Astrocyte (in vitro differentiated cells and primary cell): Measurements from ENCODE around the gene DPAGT1. TPM values are rescaled to one million over a fixed set of nuclear protein-coding genes. Genes with fewer than 3 reads are reported as not detected.

Experiments used
- DNase-seq: peaks from one replicate; pipeline ENCODE4 v3.0.0-alpha.2; 2010; ENCODE audit warnings: low read depth
- FAIRE-seq: peaks from 2 replicates; lab custom pipeline; 2011; peaks lifted over from hg19 to GRCh38; lab: Jason Lieb, UNC
- H2AFZ ChIP-seq: 2 replicates; pipeline ENCODE4 v1.6.0; 2012; ENCODE audit warnings: low read depth, low read length, inconsistent platforms
- H3K27ac ChIP-seq: 2 replicates; pipeline ENCODE4 v1.5.1; 2011; ENCODE audit warnings: low read depth, low read length, inconsistent platforms
- H3K27me3 ChIP-seq: 2 replicates; pipeline ENCODE4 v1.6.0; 2011; ENCODE audit warnings: low read length, inconsistent platforms; ENCODE audit not compliant: insufficient read depth
- H3K36me3 ChIP-seq: 2 replicates; pipeline ENCODE4 v1.5.1; 2011; ENCODE audit warnings: low read length, inconsistent platforms; ENCODE audit not compliant: insufficient read depth
- H3K4me1 ChIP-seq: 2 replicates; pipeline ENCODE4 v1.5.1; 2011; ENCODE audit warnings: low read length, inconsistent platforms; ENCODE audit not compliant: insufficient read depth
- H3K4me2 ChIP-seq: 2 replicates; pipeline ENCODE4 v1.6.0; 2012; ENCODE audit warnings: low read length, inconsistent platforms
- H3K4me3 ChIP-seq: 2 replicates; pipeline ENCODE4 v1.5.1; 2011; ENCODE audit warnings: low read depth, mild to moderate bottlenecking, low read length, inconsistent platforms; ENCODE audit not compliant: insufficient read depth
- H3K79me2 ChIP-seq: 2 replicates; pipeline ENCODE4 v1.6.0; 2012; ENCODE audit warnings: mild to moderate bottlenecking, low read length, inconsistent platforms; ENCODE audit not compliant: insufficient read depth
- H3K9ac ChIP-seq: 2 replicates; pipeline ENCODE4 v1.6.0; 2012; ENCODE audit warnings: mild to moderate bottlenecking, low read length, inconsistent platforms
- H3K9me3 ChIP-seq: 2 replicates; pipeline ENCODE4 v1.5.1; 2012; ENCODE audit warnings: low read depth, mild to moderate bottlenecking, low read length, inconsistent platforms; ENCODE audit not compliant: insufficient read depth
- H4K20me1 ChIP-seq: 2 replicates; pipeline ENCODE4 v1.6.0; 2012; ENCODE audit warnings: low read length, inconsistent platforms; ENCODE audit not compliant: insufficient read depth
- H3K27ac Mint-ChIP-seq: one replicate; pipeline ENCODE4 v1.8.0; 2021; ENCODE audit warnings: mild to moderate bottlenecking, mixed read lengths; ENCODE audit not compliant: unreplicated experiment
- H3K27me3 Mint-ChIP-seq: one replicate; pipeline ENCODE4 v1.8.0; 2021; ENCODE audit warnings: low read depth, mixed read lengths; ENCODE audit not compliant: unreplicated experiment
- H3K36me3 Mint-ChIP-seq: one replicate; pipeline ENCODE4 v1.8.0; 2021; ENCODE audit warnings: low read depth, mixed read lengths; ENCODE audit not compliant: unreplicated experiment
- H3K4me1 Mint-ChIP-seq: one replicate; pipeline ENCODE4 v1.8.0; 2021; ENCODE audit warnings: low read depth, mixed read lengths; ENCODE audit not compliant: unreplicated experiment
- H3K4me3 Mint-ChIP-seq: one replicate; pipeline ENCODE4 v1.8.0; 2021; ENCODE audit warnings: mild to moderate bottlenecking, moderate library complexity, mixed read lengths; ENCODE audit not compliant: unreplicated experiment
- H3K9me3 Mint-ChIP-seq: one replicate; pipeline ENCODE4 v1.8.0; 2021; ENCODE audit warnings: mild to moderate bottlenecking, mixed read lengths; ENCODE audit not compliant: unreplicated experiment
- CTCF ChIP-seq: IDR thresholded peaks from 2 replicates; pipeline ENCODE4 v1.5.1; 2011; ENCODE audit warnings: low read depth, mild to moderate bottlenecking, inconsistent platforms, low read length, moderate library complexity; ENCODE audit not compliant: insufficient read depth
- EZH2 ChIP-seq: IDR thresholded peaks from 2 replicates; pipeline ENCODE4 v1.6.1; 2012; ENCODE audit warnings: mild to moderate bottlenecking, low read length, inconsistent platforms; ENCODE audit not compliant: insufficient read depth
- total RNA-seq: library from RNA; stranded (reverse); gene quantifications from 2 replicates; pipeline ENCODE4 v1.2.1, GENCODE V29; 2021

DPAGT1 gene
- total RNA-seq, 1 donor from 2014 or later, result 44.1 TPM

- Histone ChIP-seq H3K9ac (no peak overlapping the region), H3K27me3 (no peaks in the 10 kb centered on the region), H2AFZ (no peak overlapping the region), H3K4me1 (peaks cover 3% of the 10 kb centered on the region), H3K79me2 (peaks cover 12% of the 10 kb centered on the region), H3K27ac (no peak overlapping the region), H3K4me3 (no peak overlapping the region), H3K9me3 (no peaks in the 10 kb centered on the region), H3K36me3 (peaks cover 14% of the 10 kb centered on the region), H4K20me1 (peaks cover 14% of the 10 kb centered on the region), H3K4me2 (no peak overlapping the region)
- H3K27me3 Mint-ChIP-seq, result no peaks in the 10 kb centered on the region
- H3K36me3 Mint-ChIP-seq, result peaks cover 29% of the 10 kb centered on the region
- no peak for DNase-seq
- peaks cover 7% of the 10 kb centered on the region for H3K4me1 Mint-ChIP-seq
- H3K27ac Mint-ChIP-seq, result no peak overlapping the region
- no peak for FAIRE-seq
- TF ChIP-seq EZH2 (no peak), CTCF (no peak)
- H3K4me3 Mint-ChIP-seq, result no peak overlapping the region
- H3K9me3 Mint-ChIP-seq, result no peaks in the 10 kb centered on the region
Measured at GRCh38 chr11:119113716-119114115, 12.1 kb upstream of the DPAGT1 start.

GRCh38 chr11:119112314-119113020 lies 10.8 kb upstream of the DPAGT1 start:
- DNase-seq, result no peak
- no peak overlapping the region for H3K4me3 ChIP-seq
- Mint-ChIP-seq H3K4me1 (peaks cover 13% of the 10 kb centered on the region), H3K36me3 (peaks cover 27% of the 10 kb centered on the region), H3K9me3 (no peaks in the 10 kb centered on the region), H3K27ac (no peak overlapping the region), H3K4me3 (no peak overlapping the region), H3K27me3 (no peaks in the 10 kb centered on the region)
- FAIRE-seq, result no peak
- H2AFZ ChIP-seq, result no peak overlapping the region
- no peaks in the 10 kb centered on the region for H3K27me3 ChIP-seq
- H3K36me3 ChIP-seq, result peaks cover 14% of the 10 kb centered on the region
- H3K4me1 ChIP-seq, result peaks cover 9% of the 10 kb centered on the region
- TF ChIP-seq EZH2 (no peak), CTCF (no peak)
- H3K79me2 ChIP-seq, result peaks cover 25% of the 10 kb centered on the region
- no peak overlapping the region for H3K4me2 ChIP-seq
- H3K9ac ChIP-seq, result no peak overlapping the region
- H4K20me1 ChIP-seq, result peaks cover 21% of the 10 kb centered on the region
- H3K27ac ChIP-seq, result no peak overlapping the region
- no peaks in the 10 kb centered on the region for H3K9me3 ChIP-seq

GRCh38 chr11:119111361-119111925 lies 9.8 kb upstream of the DPAGT1 start:
- no peak overlapping the region for H3K27ac ChIP-seq
- DNase-seq (no peak), FAIRE-seq (no peak)
- Mint-ChIP-seq H3K4me3 (no peak overlapping the region), H3K27ac (no peak overlapping the region), H3K36me3 (peaks cover 22% of the 10 kb centered on the region), H3K9me3 (no peaks in the 10 kb centered on the region), H3K27me3 (no peaks in the 10 kb centered on the region), H3K4me1 (peaks cover 14% of the 10 kb centered on the region)
- no peak overlapping the region for H3K4me2 ChIP-seq
- peaks cover 21% of the 10 kb centered on the region for H4K20me1 ChIP-seq
- no peak overlapping the region for H3K9ac ChIP-seq
- peaks cover 14% of the 10 kb centered on the region for H3K4me1 ChIP-seq
- H2AFZ ChIP-seq, result no peak overlapping the region
- H3K4me3 ChIP-seq, result no peak overlapping the region
- H3K79me2 ChIP-seq, result peaks cover 27% of the 10 kb centered on the region
- TF ChIP-seq EZH2 (no peak), CTCF (no peak)
- H3K9me3 ChIP-seq, result no peaks in the 10 kb centered on the region
- no peaks in the 10 kb centered on the region for H3K27me3 ChIP-seq
- H3K36me3 ChIP-seq, result peaks cover 14% of the 10 kb centered on the region
